HL-60/S4 treated with retinoic acid at 250 ng/mL for 4 days and 3 days (cell line): ENCODE measurements around the gene ST3GAL3.

Experiments
- in situ Hi-C: fragments of 300-500 bp; cut with MboI; formaldehyde crosslinking; loops from 2 replicates; pipeline ENCODE4 v1.7.0; 2022; ENCODE audit warnings: low sequenced_read_pairs

ST3GAL3 gene

GRCh38 chr1:43783671-43784205 lies 76.4 kb downstream of the ST3GAL3 start:
- in situ Hi-C loops: no loop called here

- in situ Hi-C loops: no loop called here
Observed at GRCh38 chr1:43786201-43786958, 79.0 kb downstream of the ST3GAL3 start.

GRCh38 chr1:43786960-43787359 lies 79.6 kb downstream of the ST3GAL3 start:
- in situ Hi-C loops: no loop called here

GRCh38 chr1:43789604-43790550 lies 82.5 kb downstream of the ST3GAL3 start:
- in situ Hi-C loops: no loop called here

- in situ Hi-C loops: no loop called here
Observed at GRCh38 chr1:43791243-43791642, 83.9 kb downstream of the ST3GAL3 start.

GRCh38 chr1:43796111-43796581 lies 88.8 kb downstream of the ST3GAL3 start:
- in situ Hi-C loops: no loop called here

- in situ Hi-C loops: no loop called here
Observed at GRCh38 chr1:43797891-43798290, 90.6 kb downstream of the ST3GAL3 start.

- in situ Hi-C loops: no loop called here
Observed at GRCh38 chr1:43799656-43800635, 92.6 kb downstream of the ST3GAL3 start.

- in situ Hi-C loops: no loop called here
Observed at GRCh38 chr1:43800771-43801170, 93.4 kb downstream of the ST3GAL3 start.

- in situ Hi-C loops: no loop called here
Observed at GRCh38 chr1:43801203-43801602, 93.9 kb downstream of the ST3GAL3 start.

- in situ Hi-C loops: no loop called here
Observed at GRCh38 chr1:43802356-43802980, 95.1 kb downstream of the ST3GAL3 start.

GRCh38 chr1:43803105-43803504 lies 95.8 kb downstream of the ST3GAL3 start:
- in situ Hi-C loops: no loop called here

- in situ Hi-C loops: no loop called here
Observed at GRCh38 chr1:43803646-43804045, 96.3 kb downstream of the ST3GAL3 start.

- in situ Hi-C loops: no loop called here
Observed at GRCh38 chr1:43804569-43804968, 97.2 kb downstream of the ST3GAL3 start.

GRCh38 chr1:43805340-43805739 lies 98.0 kb downstream of the ST3GAL3 start:
- in situ Hi-C loops: no loop called here

GRCh38 chr1:43806183-43806582 lies 98.8 kb downstream of the ST3GAL3 start:
- in situ Hi-C loops: no loop called here

- in situ Hi-C loops: no loop called here
Observed at GRCh38 chr1:43809097-43809673, 101.8 kb downstream of the ST3GAL3 start.

- in situ Hi-C loops: no loop called here
Observed at GRCh38 chr1:43812579-43812978, 105.2 kb downstream of the ST3GAL3 start.

GRCh38 chr1:43814401-43814800 lies 107.1 kb downstream of the ST3GAL3 start:
- in situ Hi-C loops: no loop called here
